Neutrophil (primary cell): ENCODE data around the gene GNAL.
A peak's percentile ranks its signal among the peaks of the same experiment; 100 is the strongest.

Experiments
- H3K27ac ChIP-seq: fragments of 200-600 bp; sonication (generic); 2 replicates; pipeline ENCODE4 v1.5.1; 2016; ENCODE audit warnings: mild to moderate bottlenecking, moderate library complexity
- H3K27me3 ChIP-seq: fragments of 200-600 bp; sonication (generic); 2 replicates; pipeline ENCODE4 v1.6.0; 2016; ENCODE audit warnings: mild to moderate bottlenecking
- H3K36me3 ChIP-seq: fragments of 200-600 bp; sonication (generic); 2 replicates; pipeline ENCODE4 v1.5.1; 2017
- H3K4me1 ChIP-seq, 2 experiments: fragments of 200-600 bp in 1 of 2; sonication (generic) in 1 of 2; 1 replicate in 1 of 2; 2 replicates in 1 of 2; pipeline versions ENCODE4 v1.5.1 to v1.6.1; 2013 to 2016; ENCODE audit warnings: low read depth in 1 of 2, low read length in 1 of 2, mild to moderate bottlenecking in 1 of 2, moderate library complexity in 1 of 2; ENCODE audit not compliant: control insufficient read depth in 1 of 2, insufficient read depth in 1 of 2
- H3K4me3 ChIP-seq, 2 experiments: fragments of 200-600 bp in 1 of 2; sonication (generic) in 1 of 2; 1 replicate in 1 of 2; 2 replicates in 1 of 2; pipeline ENCODE4 v1.5.1; 2013 to 2016; ENCODE audit warnings: low read depth in 1 of 2, low read length in 1 of 2, mild to moderate bottlenecking in 1 of 2, moderate library complexity in 1 of 2
- H3K9me3 ChIP-seq: fragments of 200-600 bp; sonication (generic); 2 replicates; pipeline ENCODE4 v1.5.1; 2016
- CTCF ChIP-seq: fragments of 200-600 bp; sonication (generic); IDR thresholded peaks from 2 replicates; pipeline ENCODE4 v1.5.1; 2016; ENCODE audit warnings: antibody characterized with exemption

GNAL gene

GRCh38 chr18:11925800-11926481 is 236.9 kb downstream of the GNAL start:
- no peaks in the 10 kb centered on the region for H3K27me3 ChIP-seq
- H3K36me3 ChIP-seq: no peaks in the 10 kb centered on the region
- no peaks in the 10 kb centered on the region for H3K9me3 ChIP-seq
- H3K27ac ChIP-seq: peak overlapping the region; percentile 44
- H3K4me1 ChIP-seq: peaks cover 19 to 28% of the 10 kb centered on the region in 2 experiments
- no peak for TF ChIP-seq CTCF
- no peak overlapping the region for H3K4me3 ChIP-seq

GRCh38 chr18:11927497-11927896 is 238.4 kb downstream of the GNAL start:
- H3K27me3 ChIP-seq: no peaks in the 10 kb centered on the region
- H3K27ac ChIP-seq: no peak overlapping the region
- TF ChIP-seq CTCF: no peak
- no peak overlapping the region for H3K4me3 ChIP-seq
- peaks cover 19 to 28% of the 10 kb centered on the region in 2 experiments for H3K4me1 ChIP-seq
- H3K9me3 ChIP-seq: no peaks in the 10 kb centered on the region
- H3K36me3 ChIP-seq: no peaks in the 10 kb centered on the region

GRCh38 chr18:11932393-11932792 is 243.3 kb downstream of the GNAL start:
- no peak overlapping the region for H3K4me3 ChIP-seq
- H3K27ac ChIP-seq: no peak overlapping the region
- H3K4me1 ChIP-seq: peaks cover 9 to 12% of the 10 kb centered on the region in 2 experiments
- no peaks in the 10 kb centered on the region for H3K36me3 ChIP-seq
- H3K9me3 ChIP-seq: no peaks in the 10 kb centered on the region
- no peak for TF ChIP-seq CTCF
- H3K27me3 ChIP-seq: no peaks in the 10 kb centered on the region
